Measurements from ENCODE around the gene GPATCH4. TPM values are rescaled to one million over a fixed set of nuclear protein-coding genes. Genes with fewer than 3 reads are reported as not detected.

GPATCH4 gene
- total and polyA plus RNA-seq, 2 of the 4 experiments (the other 2 are of a cell fraction) = 32.6 to 41.8 TPM

DNA sequence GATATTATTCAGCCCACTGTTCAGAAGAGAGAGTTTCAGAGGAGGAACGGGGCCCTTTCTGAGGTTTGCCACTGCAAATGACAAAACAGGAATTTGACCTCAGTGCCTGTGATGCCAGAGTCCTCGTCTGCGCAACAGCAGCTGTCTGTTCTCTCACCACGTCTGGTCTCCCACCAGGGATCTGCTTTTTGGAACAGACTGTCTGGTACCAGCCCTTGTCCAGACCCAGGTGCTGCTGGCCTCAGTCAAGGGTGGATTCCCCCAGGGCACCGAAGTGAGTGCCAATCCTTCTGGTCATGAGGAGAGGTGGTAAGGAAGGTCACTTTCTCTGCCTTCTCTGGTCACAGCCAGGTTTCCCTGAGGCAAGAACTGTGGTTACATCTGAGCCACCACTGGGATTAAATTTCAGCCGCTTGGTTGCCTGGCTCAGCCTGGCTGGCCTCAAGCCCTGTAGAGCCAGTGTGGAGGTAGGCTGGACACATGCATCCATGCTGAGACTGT is 38.4 kb upstream of the GPATCH4 start:
- intact Hi-C loops (cut with micrococcal nuclease) = no loop called here
- Histone ChIP-seq H2AK5ac (ENCODE audit: low read depth, low read length) (no peak overlapping the region), H4K91ac (ENCODE audit: insufficient read depth, low read depth, low read length) (no peak overlapping the region), H2BK5ac (ENCODE audit: low read depth, low read length, poor library complexity, severe bottlenecking) (no peak overlapping the region), H3K27ac (ENCODE audit: insufficient read depth, low read length) (no peak overlapping the region), H3K9ac (ENCODE audit: low read depth, low read length) (no peak overlapping the region), H3K27me3 (ENCODE audit: control insufficient read depth, insufficient read depth, low read length) (peaks cover 87% of the 10 kb centered on the region), H3K4me1 (ENCODE audit: control insufficient read depth, insufficient read depth, low read length) (no peaks in the 10 kb centered on the region; the same call in 1 of the 2 replicates), H3K79me1 (ENCODE audit: low read depth in 1 of 2, low read length in 2 of 2) (no peaks in the 10 kb centered on the region), H4K8ac (ENCODE audit: low read depth in 2 of 2, low read length in 2 of 2) (no peak overlapping the region), H3K4me3 (ENCODE audit: insufficient read depth, low read depth, low read length) (no peak overlapping the region), H2BK20ac (ENCODE audit: low read depth, low read length) (no peak overlapping the region), H4K20me1 (ENCODE audit: insufficient read depth, low read length) (peaks cover 11% of the 10 kb centered on the region; the same call in 1 of the 2 replicates), H3K36me3 (ENCODE audit: control insufficient read depth, insufficient read depth, low read length) (no peaks in the 10 kb centered on the region), H3K4ac (ENCODE audit: low read depth, low read length) (no peak overlapping the region), H2BK120ac (ENCODE audit: low read depth, low read length) (no peak overlapping the region), H3K56ac (ENCODE audit: extremely low read depth, insufficient read depth, low read length) (no peak overlapping the region), H3K4me2 (ENCODE audit: low read depth, low read length) (no peak overlapping the region), H3K9me1 (ENCODE audit: insufficient read depth, low read length) (no peaks in the 10 kb centered on the region), H2AFZ (replicated peaks; ENCODE audit: low read length, poor library complexity) (no peak overlapping the region), H4K5ac (ENCODE audit: low read depth, low read length) (no peak overlapping the region), H3K14ac (replicated peaks; ENCODE audit: low read depth, low read length) (no peak overlapping the region), H3K23ac (ENCODE audit: low read depth, low read length) (no peak overlapping the region), H3K9me3 (ENCODE audit: control insufficient read depth, insufficient read depth, low read length) (0 out of 2 replicates have a peak, but pooled peaks cover 1% of the 10 kb centered on the region), H2AK9ac (replicated peaks; ENCODE audit: low read depth, low read length, poor library complexity) (no peak overlapping the region), H3K18ac (ENCODE audit: low read depth, low read length) (no peak overlapping the region), H2BK15ac (ENCODE audit: low read depth, low read length) (no peak overlapping the region)
- POLR2A ChIA-PET (ENCODE audit: unreplicated experiment) = no interaction called here
- 32% methylated on average over 3 of the region's 6 CpGs; no CpG with 5 or more reads in 1 of the 2 experiments for WGBS, 2 experiments (ENCODE audit: extremely low coverage in 2 of 2, insufficient read length in 1 of 2)
- ATAC-seq (ENCODE audit: low read depth) (no peak), DNase-seq (no peak)
- TF ChIP-seq RCOR1 (IDR thresholded peaks at IDR 0.05; ENCODE audit: insufficient replicate concordance, low read length) (no peak), FOS (IDR thresholded peaks at IDR 0.05; ENCODE audit: low read depth, low read length) (no peak), POLR2A (IDR thresholded peaks at IDR 0.05; ENCODE audit: low read depth, low read length) (no peak), RFX5 (IDR thresholded peaks at IDR 0.05; ENCODE audit: low read depth, low read length) (no peak), NFE2L2 (IDR thresholded peaks at IDR 0.05; ENCODE audit: low read depth, low read length) (no peak), MXI1 (IDR thresholded peaks at IDR 0.05; ENCODE audit: borderline replicate concordance, low read depth, low read length) (no peak), CHD1 (IDR thresholded peaks at IDR 0.05; ENCODE audit: low read depth, low read length) (no peak), CEBPB (IDR thresholded peaks at IDR 0.05; ENCODE audit: low read depth, low read length) (no peak), BHLHE40 (IDR thresholded peaks at IDR 0.05; ENCODE audit: low read depth, low read length) (no peak), MAFK (IDR thresholded peaks at IDR 0.05; ENCODE audit: low read depth, low read length) (no peak), SMC3 (IDR thresholded peaks at IDR 0.05; ENCODE audit: low read depth, low read length) (no peak), RAD21 (IDR thresholded peaks at IDR 0.05; ENCODE audit: low read length) (no peak), MAZ (IDR thresholded peaks at IDR 0.05; ENCODE audit: borderline replicate concordance, low read depth, low read length) (no peak)
- TF ChIP-seq, protein P1, sequence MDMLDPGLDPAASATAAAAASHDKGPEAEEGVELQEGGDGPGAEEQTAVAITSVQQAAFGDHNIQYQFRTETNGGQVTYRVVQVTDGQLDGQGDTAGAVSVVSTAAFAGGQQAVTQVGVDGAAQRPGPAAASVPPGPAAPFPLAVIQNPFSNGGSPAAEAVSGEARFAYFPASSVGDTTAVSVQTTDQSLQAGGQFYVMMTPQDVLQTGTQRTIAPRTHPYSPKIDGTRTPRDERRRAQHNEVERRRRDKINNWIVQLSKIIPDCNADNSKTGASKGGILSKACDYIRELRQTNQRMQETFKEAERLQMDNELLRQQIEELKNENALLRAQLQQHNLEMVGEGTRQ (IDR thresholded peaks at IDR 0.05; ENCODE audit: low read depth, low read length) = no peak
- TF ChIP-seq, protein P2, sequence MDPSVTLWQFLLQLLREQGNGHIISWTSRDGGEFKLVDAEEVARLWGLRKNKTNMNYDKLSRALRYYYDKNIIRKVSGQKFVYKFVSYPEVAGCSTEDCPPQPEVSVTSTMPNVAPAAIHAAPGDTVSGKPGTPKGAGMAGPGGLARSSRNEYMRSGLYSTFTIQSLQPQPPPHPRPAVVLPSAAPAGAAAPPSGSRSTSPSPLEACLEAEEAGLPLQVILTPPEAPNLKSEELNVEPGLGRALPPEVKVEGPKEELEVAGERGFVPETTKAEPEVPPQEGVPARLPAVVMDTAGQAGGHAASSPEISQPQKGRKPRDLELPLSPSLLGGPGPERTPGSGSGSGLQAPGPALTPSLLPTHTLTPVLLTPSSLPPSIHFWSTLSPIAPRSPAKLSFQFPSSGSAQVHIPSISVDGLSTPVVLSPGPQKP (IDR thresholded peaks at IDR 0.05; ENCODE audit: borderline replicate concordance, low read depth, low read length) = no peak
- TF ChIP-seq, protein P3, sequence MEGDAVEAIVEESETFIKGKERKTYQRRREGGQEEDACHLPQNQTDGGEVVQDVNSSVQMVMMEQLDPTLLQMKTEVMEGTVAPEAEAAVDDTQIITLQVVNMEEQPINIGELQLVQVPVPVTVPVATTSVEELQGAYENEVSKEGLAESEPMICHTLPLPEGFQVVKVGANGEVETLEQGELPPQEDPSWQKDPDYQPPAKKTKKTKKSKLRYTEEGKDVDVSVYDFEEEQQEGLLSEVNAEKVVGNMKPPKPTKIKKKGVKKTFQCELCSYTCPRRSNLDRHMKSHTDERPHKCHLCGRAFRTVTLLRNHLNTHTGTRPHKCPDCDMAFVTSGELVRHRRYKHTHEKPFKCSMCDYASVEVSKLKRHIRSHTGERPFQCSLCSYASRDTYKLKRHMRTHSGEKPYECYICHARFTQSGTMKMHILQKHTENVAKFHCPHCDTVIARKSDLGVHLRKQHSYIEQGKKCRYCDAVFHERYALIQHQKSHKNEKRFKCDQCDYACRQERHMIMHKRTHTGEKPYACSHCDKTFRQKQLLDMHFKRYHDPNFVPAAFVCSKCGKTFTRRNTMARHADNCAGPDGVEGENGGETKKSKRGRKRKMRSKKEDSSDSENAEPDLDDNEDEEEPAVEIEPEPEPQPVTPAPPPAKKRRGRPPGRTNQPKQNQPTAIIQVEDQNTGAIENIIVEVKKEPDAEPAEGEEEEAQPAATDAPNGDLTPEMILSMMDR (conservative IDR thresholded peaks at IDR 0.05; ENCODE audit: low read depth, low read length) = no peak
- no TSS peak for BruUV-seq (replicated peaks)
- CTCF ChIA-PET = interaction anchor here (0.6 kb wide), 1 partner anchor 38 kb away, joined by 3 read pairs; the partner anchor contains the start of gene NES
- in situ Hi-C loops (cut with MboI; ENCODE audit: low sequenced_read_pairs) = no loop called here
- dilution Hi-C loops (cut with HindIII; ENCODE audit: low sequenced_read_pairs, unreplicated experiment) = no loop called here

Measured in IMR-90 (cell line).